Measurements from ENCODE around the gene NDUFB6. TPM values are rescaled to one million over a fixed set of nuclear protein-coding genes. Genes with fewer than 3 reads are reported as not detected.

Gene NDUFB6
- total RNA-seq, 1 donor from 2014 or later: 28.0 TPM

GRCh38 chr9:32543047-32543446 lies 29.9 kb downstream of the NDUFB6 start:
- Histone ChIP-seq H3K4me3 (no peak overlapping the region), H3K27ac (no peak overlapping the region), H3K9me3 (no peaks in the 10 kb centered on the region), H3K36me3 (peaks cover 0 to 22% of the 10 kb centered on the region in 2 donors), H3K4me1 (peaks cover 16% of the 10 kb centered on the region), H3K27me3 (no peaks in the 10 kb centered on the region)
- intact Hi-C loops (cut with DNase I): no loop called here
- no peak for TF ChIP-seq POLR2A (IDR thresholded peaks at IDR 0.05)
- TF ChIP-seq CTCF (IDR thresholded peaks at IDR 0.05): no peak
- TF ChIP-seq POLR2AphosphoS5 (IDR thresholded peaks at IDR 0.05; ENCODE audit: insufficient read depth in 1 of 2, low read depth in 1 of 2): no peak
- DNase-seq (ENCODE audit: extremely low spot score in 2 of 2): no peak

- TF ChIP-seq POLR2AphosphoS5 (IDR thresholded peaks at IDR 0.05; ENCODE audit: insufficient read depth in 1 of 2, low read depth in 1 of 2) (no peak), CTCF (IDR thresholded peaks at IDR 0.05) (no peak), POLR2A (IDR thresholded peaks at IDR 0.05) (no peak)
- H3K36me3 ChIP-seq: peaks cover 0 to 3% of the 10 kb centered on the region in 2 donors
- no peaks in the 10 kb centered on the region for H3K27me3 ChIP-seq
- intact Hi-C loops (cut with DNase I): no loop called here
- H3K27ac ChIP-seq: no peak overlapping the region
- H3K9me3 ChIP-seq: no peaks in the 10 kb centered on the region
- no peak for DNase-seq (ENCODE audit: extremely low spot score in 2 of 2)
- no peaks in the 10 kb centered on the region for H3K4me1 ChIP-seq
- H3K4me3 ChIP-seq: no peak overlapping the region
Measured at GRCh38 chr9:32533816-32534215, 39.1 kb downstream of the NDUFB6 start.

- Histone ChIP-seq H3K36me3 (peaks cover 0 to 3% of the 10 kb centered on the region in 2 donors), H3K27me3 (no peaks in the 10 kb centered on the region), H3K4me1 (no peaks in the 10 kb centered on the region), H3K9me3 (no peaks in the 10 kb centered on the region), H3K27ac (no peak overlapping the region), H3K4me3 (no peak overlapping the region)
- DNase-seq (ENCODE audit: extremely low spot score in 2 of 2): no peak
- intact Hi-C loops (cut with DNase I): no loop called here
- TF ChIP-seq POLR2A (IDR thresholded peaks at IDR 0.05) (no peak), POLR2AphosphoS5 (IDR thresholded peaks at IDR 0.05; ENCODE audit: insufficient read depth in 1 of 2, low read depth in 1 of 2) (no peak)
Measured at GRCh38 chr9:32533336-32533735, 39.6 kb downstream of the NDUFB6 start.

- TF ChIP-seq POLR2A (IDR thresholded peaks at IDR 0.05) (no peak), CTCF (IDR thresholded peaks at IDR 0.05) (no peak), POLR2AphosphoS5 (IDR thresholded peaks at IDR 0.05; ENCODE audit: insufficient read depth in 1 of 2, low read depth in 1 of 2) (no peak)
- Histone ChIP-seq H3K27me3 (no peaks in the 10 kb centered on the region), H3K4me1 (peaks cover 37% of the 10 kb centered on the region), H3K27ac (peak overlapping the region; percentile 91), H3K4me3 (peak overlapping the region; percentile 63 to 65), H3K9me3 (no peaks in the 10 kb centered on the region), H3K36me3 (peaks cover 0 to 3% of the 10 kb centered on the region in 2 donors)
- no peak for DNase-seq (ENCODE audit: extremely low spot score in 2 of 2)
- intact Hi-C loops (cut with DNase I): no loop called here
Measured at GRCh38 chr9:32526707-32527048, 46.3 kb downstream of the NDUFB6 start.

- DNase-seq (ENCODE audit: extremely low spot score in 2 of 2): peak in 1 of 2 donors; percentile 93
- Histone ChIP-seq H3K27me3 (no peaks in the 10 kb centered on the region), H3K9me3 (no peaks in the 10 kb centered on the region), H3K27ac (peak within 1 kb of the TSS; percentile 91), H3K4me1 (peaks cover 37% of the 10 kb centered on the region), H3K36me3 (peaks cover 0 to 3% of the 10 kb centered on the region in 2 donors), H3K4me3 (peak within 1 kb of the TSS; percentile 63 to 65)
- intact Hi-C loops (cut with DNase I): no loop called here
- TF ChIP-seq POLR2AphosphoS5 (IDR thresholded peaks at IDR 0.05; ENCODE audit: insufficient read depth in 1 of 2, low read depth in 1 of 2) (peak; percentile 88 to 89), CTCF (IDR thresholded peaks at IDR 0.05) (peak in 2 of 3 experiments; percentile 25 to 31), POLR2A (IDR thresholded peaks at IDR 0.05) (peak in 1 of 2 donors; percentile 32)
Measured at GRCh38 chr9:32526041-32526706, 46.8 kb downstream of the NDUFB6 start, which contains the start of gene RIGI. Gene RIGI, minus strand, starts transcription at chr9:32526196. Its CDS starts 30 bp downstream, at chr9:32526166.
